ENCODE measurements around the gene APOBEC3G. TPM values are rescaled to one million over a fixed set of nuclear protein-coding genes. Genes with fewer than 3 reads are reported as not detected.
"Not testable (repeated sequence)": the region's sequence is repeated elsewhere in the genome, so short reads cannot be mapped to it uniquely, and the experiment has no call there.

Gene APOBEC3G
- total and polyA plus RNA-seq, 4 experiments from 2014 or later, result 44.5 to 110 (median 73.0) TPM

GRCh38 chr22:39077912-39078311 lies 837 bp downstream of the APOBEC3G start:
- Mint-ChIP-seq H3K36me3 (peaks cover 18 to 33% of the 10 kb centered on the region in 2 donors), H3K27ac (peak overlapping the region; percentile 93 to 97 (median 95)), H3K4me1 (peaks cover 22 to 65% (median 46%) of the 10 kb centered on the region in 4 donors), H3K4me3 (peak overlapping the region; percentile 89 to 93 (median 90))
- not testable (repeated sequence) for H3K9me3 Mint-ChIP-seq; H3K9me3 ChIP-seq (ENCODE audit: control insufficient read depth in 1 of 2, low read length in 2 of 2); H3K27me3 Mint-ChIP-seq; DNase-seq; H3K27me3 ChIP-seq (ENCODE audit: insufficient read depth, low read length)
- H3K4me3 ChIP-seq (ENCODE audit: low read length in 2 of 2), result peak overlapping the region; percentile 78 to 86
- ChIA-PET POLR2A (ENCODE audit: partially characterized antibody) (interaction anchor here (0.8 to 3.3 kb wide), 5 partner anchors 10 to 63 kb away, joined by 3 to 39 read pairs (median 5); no protein-coding TSS in a partner anchor), CTCF (ENCODE audit: partially characterized antibody) (interaction anchor here (0.9 to 1.6 kb wide), 3 partner anchors 20 to 209 kb away, joined by 3 to 5 read pairs (median 3); no protein-coding TSS in a partner anchor)
- peaks cover 47% of the 10 kb centered on the region for H3K4me1 ChIP-seq (ENCODE audit: insufficient read depth, low read length)
- intact Hi-C loops (cut with micrococcal nuclease), result loop anchor here (5.0 kb wide), 1 partner anchor 39 kb away; no protein-coding TSS in a partner anchor
- peaks cover 13% of the 10 kb centered on the region for H3K36me3 ChIP-seq (ENCODE audit: insufficient read depth, low read length)
- H3K27ac ChIP-seq (ENCODE audit: low read depth, low read length), result peak overlapping the region; percentile 96

DNA sequence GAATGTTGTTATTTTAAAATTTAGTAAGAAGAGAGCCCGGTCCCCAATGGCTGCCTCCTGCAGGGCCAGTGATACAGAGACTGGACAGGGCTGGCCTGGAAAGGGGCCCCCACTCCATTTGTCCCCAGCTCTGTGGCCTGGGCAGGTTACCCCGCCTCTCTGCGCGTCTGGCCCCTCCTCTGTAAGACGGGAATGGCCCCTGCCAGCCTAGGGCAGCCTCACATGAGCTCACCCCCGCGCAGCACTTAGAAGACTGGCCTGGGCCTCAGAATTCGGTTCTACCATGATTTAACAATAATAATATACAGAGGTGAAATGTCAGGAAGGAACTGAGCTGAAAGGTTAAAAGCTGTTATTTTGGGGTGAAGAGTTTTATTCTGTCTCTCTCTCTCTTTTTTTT lies 1.3 kb downstream of the APOBEC3G start:
- peaks cover 51% of the 10 kb centered on the region for H3K4me1 ChIP-seq (ENCODE audit: insufficient read depth, low read length)
- no peaks in the 10 kb centered on the region for H3K27me3 ChIP-seq (ENCODE audit: insufficient read depth, low read length)
- ChIA-PET POLR2A (ENCODE audit: partially characterized antibody) (interaction anchor here (0.8 to 3.3 kb wide), 5 partner anchors 11 to 63 kb away, joined by 3 to 39 read pairs (median 5); no protein-coding TSS in a partner anchor), CTCF (ENCODE audit: partially characterized antibody) (interaction anchor here (0.9 to 1.6 kb wide), 4 partner anchors 12 to 210 kb away, joined by 3 to 5 read pairs (median 3); no protein-coding TSS in a partner anchor)
- DNase-seq, result no peak
- no peaks in the 10 kb centered on the region for H3K9me3 ChIP-seq (ENCODE audit: control insufficient read depth in 1 of 2, low read length in 2 of 2)
- peaks cover 13% of the 10 kb centered on the region for H3K36me3 ChIP-seq (ENCODE audit: insufficient read depth, low read length)
- Mint-ChIP-seq H3K4me3 (peak overlapping the region; percentile 89 to 93 (median 90)), H3K4me1 (peaks cover 22 to 69% (median 50%) of the 10 kb centered on the region in 4 donors), H3K36me3 (peaks cover 18 to 37% of the 10 kb centered on the region in 2 donors), H3K27me3 (no peaks in the 10 kb centered on the region), H3K27ac (peak overlapping the region; percentile 93 to 97 (median 95)), H3K9me3 (no peaks in the 10 kb centered on the region)
- intact Hi-C loops (cut with micrococcal nuclease), result loop anchor here (5.0 kb wide), 1 partner anchor 39 kb away; no protein-coding TSS in a partner anchor
- H3K27ac ChIP-seq (ENCODE audit: low read depth, low read length), result peak overlapping the region; percentile 96
- H3K4me3 ChIP-seq (ENCODE audit: low read length in 2 of 2), result peak overlapping the region in 1 of 2 donors; percentile 86

DNA sequence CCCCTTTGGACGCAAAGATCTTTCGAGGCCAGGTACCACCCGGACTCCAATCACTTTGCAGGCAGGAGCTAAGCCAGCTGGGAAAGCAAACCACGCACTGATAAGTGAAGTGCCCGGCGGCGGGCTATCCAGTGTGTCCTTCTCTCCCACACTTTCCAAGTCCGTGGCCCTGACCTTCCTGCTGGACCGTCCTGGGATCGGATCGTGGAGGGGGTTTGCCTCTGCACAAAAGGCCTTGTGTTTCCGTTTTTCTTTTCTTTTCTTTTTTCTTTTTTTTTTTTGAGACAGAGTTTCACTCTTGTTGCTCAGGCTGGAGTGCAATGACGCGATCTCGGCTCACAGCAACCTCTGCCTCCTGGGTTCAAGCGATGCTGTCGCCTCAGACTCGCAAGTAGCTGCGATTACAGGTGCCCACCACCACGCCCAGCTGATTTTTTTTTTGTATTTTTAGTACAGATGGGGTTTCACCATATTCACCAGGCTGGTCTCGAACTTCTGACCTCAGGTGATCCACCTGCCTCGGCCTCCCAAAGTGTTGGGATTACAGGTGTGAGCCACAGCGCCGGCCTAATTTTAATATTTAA lies 2.1 kb downstream of the APOBEC3G start:
- intact Hi-C loops (cut with micrococcal nuclease), result loop anchor here (5.0 kb wide), 1 partner anchor 38 kb away; no protein-coding TSS in a partner anchor
- Histone ChIP-seq H3K36me3 (ENCODE audit: insufficient read depth, low read length) (peaks cover 20% of the 10 kb centered on the region), H3K27ac (ENCODE audit: low read depth, low read length) (peak overlapping the region; percentile 96), H3K4me1 (ENCODE audit: insufficient read depth, low read length) (peaks cover 55% of the 10 kb centered on the region)
- not testable (repeated sequence) for DNase-seq; H3K9me3 Mint-ChIP-seq; H3K4me3 ChIP-seq (ENCODE audit: low read length in 2 of 2); H3K27me3 Mint-ChIP-seq; H3K27me3 ChIP-seq (ENCODE audit: insufficient read depth, low read length); H3K9me3 ChIP-seq (ENCODE audit: control insufficient read depth in 1 of 2, low read length in 2 of 2)
- peaks cover 18 to 39% of the 10 kb centered on the region in 2 donors for H3K36me3 Mint-ChIP-seq
- H3K4me3 Mint-ChIP-seq, result peak overlapping the region; percentile 20 to 93 (median 90)
- POLR2A ChIA-PET (ENCODE audit: partially characterized antibody), result interaction anchor here (1.1 to 3.3 kb wide), 3 partner anchors 11 to 16 kb away, joined by 3 to 39 read pairs (median 5); no protein-coding TSS in a partner anchor
- H3K27ac Mint-ChIP-seq, result peak overlapping the region in 5 of 7 donors; percentile 50 to 95 (median 93)
- peaks cover 22 to 70% (median 51%) of the 10 kb centered on the region in 4 donors for H3K4me1 Mint-ChIP-seq
- CTCF ChIA-PET (ENCODE audit: partially characterized antibody), result interaction anchor here (0.7 to 1.2 kb wide), 4 partner anchors 11 to 1261 kb away, joined by 3 read pairs; no protein-coding TSS in a partner anchor

- H3K9me3 ChIP-seq (ENCODE audit: control insufficient read depth in 1 of 2, low read length in 2 of 2), result no peaks in the 10 kb centered on the region
- Mint-ChIP-seq H3K27me3 (no peaks in the 10 kb centered on the region), H3K27ac (peak overlapping the region; percentile 70 to 94 (median 83)), H3K4me3 (peak overlapping the region in 6 of 8 donors; percentile 26 to 84 (median 60)), H3K36me3 (peaks cover 18 to 43% of the 10 kb centered on the region in 2 donors), H3K9me3 (no peaks in the 10 kb centered on the region), H3K4me1 (peaks cover 20 to 72% (median 52%) of the 10 kb centered on the region in 4 donors)
- intact Hi-C loops (cut with micrococcal nuclease), result no loop called here
- H3K4me3 ChIP-seq (ENCODE audit: low read length in 2 of 2), result no peak overlapping the region
- CTCF ChIA-PET (ENCODE audit: partially characterized antibody), result interaction anchor here (0.7 to 1.2 kb wide), 5 partner anchors 9 to 1260 kb away, joined by 3 to 4 read pairs (median 3); no protein-coding TSS in a partner anchor
- POLR2A ChIA-PET (ENCODE audit: partially characterized antibody), result interaction anchor here (0.7 to 0.9 kb wide), 2 partner anchors 10 to 11 kb away, joined by 3 to 6 read pairs; no protein-coding TSS in a partner anchor
- no peaks in the 10 kb centered on the region for H3K27me3 ChIP-seq (ENCODE audit: insufficient read depth, low read length)
- peak in 1 of 5 donors; percentile 78 for DNase-seq
- peaks cover 20% of the 10 kb centered on the region for H3K36me3 ChIP-seq (ENCODE audit: insufficient read depth, low read length)
- H3K27ac ChIP-seq (ENCODE audit: low read depth, low read length), result peak overlapping the region; percentile 29
- H3K4me1 ChIP-seq (ENCODE audit: insufficient read depth, low read length), result peaks cover 55% of the 10 kb centered on the region
Observed at GRCh38 chr22:39080052-39080762, 3.1 kb downstream of the APOBEC3G start.

DNA sequence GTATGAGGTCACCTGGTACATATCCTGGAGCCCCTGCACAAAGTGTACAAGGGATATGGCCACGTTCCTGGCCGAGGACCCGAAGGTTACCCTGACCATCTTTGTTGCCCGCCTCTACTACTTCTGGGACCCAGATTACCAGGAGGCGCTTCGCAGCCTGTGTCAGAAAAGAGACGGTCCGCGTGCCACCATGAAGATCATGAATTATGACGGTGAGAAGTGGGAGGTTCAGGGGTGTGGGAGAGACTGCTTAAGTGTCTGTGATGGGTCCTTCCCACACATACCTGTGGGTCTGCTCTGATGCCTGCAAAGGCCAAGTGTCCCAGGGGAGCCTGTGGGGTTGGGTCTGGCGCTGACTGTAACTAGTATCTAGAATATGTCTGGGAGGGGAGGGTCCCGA lies 3.9 kb downstream of the APOBEC3G start:
- no peaks in the 10 kb centered on the region for H3K9me3 ChIP-seq (ENCODE audit: control insufficient read depth in 1 of 2, low read length in 2 of 2)
- peak overlapping the region; percentile 42 to 94 (median 88) for H3K27ac Mint-ChIP-seq
- POLR2A ChIA-PET (ENCODE audit: partially characterized antibody), result interaction anchor here (0.9 kb wide), 1 partner anchor 9 kb away, joined by 6 read pairs; no protein-coding TSS in a partner anchor
- no peaks in the 10 kb centered on the region for H3K27me3 ChIP-seq (ENCODE audit: insufficient read depth, low read length)
- H3K27ac ChIP-seq (ENCODE audit: low read depth, low read length), result peak overlapping the region; percentile 44
- H3K4me3 Mint-ChIP-seq, result peak overlapping the region in 7 of 8 donors; percentile 19 to 74 (median 48)
- no peaks in the 10 kb centered on the region for H3K9me3 Mint-ChIP-seq
- H3K4me3 ChIP-seq (ENCODE audit: low read length in 2 of 2), result no peak overlapping the region
- no peaks in the 10 kb centered on the region for H3K27me3 Mint-ChIP-seq
- CTCF ChIA-PET (ENCODE audit: partially characterized antibody), result interaction anchor here (0.9 to 1.1 kb wide), 3 partner anchors 8 to 37 kb away, joined by 3 to 4 read pairs (median 3); no protein-coding TSS in a partner anchor
- peaks cover 20% of the 10 kb centered on the region for H3K36me3 ChIP-seq (ENCODE audit: insufficient read depth, low read length)
- peaks cover 17 to 77% (median 51%) of the 10 kb centered on the region in 4 donors for H3K4me1 Mint-ChIP-seq
- H3K36me3 Mint-ChIP-seq, result peaks cover 18 to 44% of the 10 kb centered on the region in 2 donors
- DNase-seq, result no peak
- peaks cover 55% of the 10 kb centered on the region for H3K4me1 ChIP-seq (ENCODE audit: insufficient read depth, low read length)
- intact Hi-C loops (cut with micrococcal nuclease), result no loop called here

GRCh38 chr22:39081598-39081997 lies 4.5 kb downstream of the APOBEC3G start:
- H3K36me3 ChIP-seq (ENCODE audit: insufficient read depth, low read length), result peaks cover 20% of the 10 kb centered on the region
- peak overlapping the region; percentile 44 for H3K27ac ChIP-seq (ENCODE audit: low read depth, low read length)
- Mint-ChIP-seq H3K27me3 (no peaks in the 10 kb centered on the region), H3K4me1 (peaks cover 16 to 77% (median 51%) of the 10 kb centered on the region in 4 donors), H3K4me3 (peak overlapping the region in 5 of 8 donors; percentile 10 to 74 (median 48)), H3K9me3 (no peaks in the 10 kb centered on the region), H3K36me3 (peaks cover 22 to 49% of the 10 kb centered on the region in 2 donors), H3K27ac (peak overlapping the region; percentile 42 to 94 (median 83))
- H3K4me3 ChIP-seq (ENCODE audit: low read length in 2 of 2), result no peak overlapping the region
- intact Hi-C loops (cut with micrococcal nuclease), result no loop called here
- H3K9me3 ChIP-seq (ENCODE audit: control insufficient read depth in 1 of 2, low read length in 2 of 2), result no peaks in the 10 kb centered on the region
- ChIA-PET POLR2A (ENCODE audit: partially characterized antibody) (interaction anchor here (1.1 kb wide), 1 partner anchor 13 kb away, joined by 6 read pairs; no protein-coding TSS in a partner anchor), CTCF (ENCODE audit: partially characterized antibody) (no interaction called here)
- H3K4me1 ChIP-seq (ENCODE audit: insufficient read depth, low read length), result peaks cover 61% of the 10 kb centered on the region
- no peak for DNase-seq
- H3K27me3 ChIP-seq (ENCODE audit: insufficient read depth, low read length), result no peaks in the 10 kb centered on the region
